CD14-positive monocyte (primary cell): ENCODE measurements around the gene PI3. TPM values are rescaled to one million over a fixed set of nuclear protein-coding genes. Genes with fewer than 3 reads are reported as not detected.

ENCODE experiments used
- DNase-seq, 3 donors: peaks; one replicate each; pipeline ENCODE4 v3.0.0-alpha.2; 2011 to 2022
- H2AFZ ChIP-seq: 2 replicates; pipeline ENCODE4 v1.6.0; 2012; ENCODE audit warnings: mild to moderate bottlenecking, low read depth, low read length, inconsistent platforms; ENCODE audit not compliant: insufficient read depth, poor library complexity, severe bottlenecking
- H3K27ac ChIP-seq, 2 donors: 1 replicate in 1 of 2; 2 replicates in 1 of 2; pipeline ENCODE4 v1.5.1; 2012 to 2013; ENCODE audit warnings: low read length in 2 of 2, control low read depth in 1 of 2, inconsistent platforms in 1 of 2, low read depth in 1 of 2, mild to moderate bottlenecking in 1 of 2
- H3K27me3 ChIP-seq, 2 donors: one replicate each; pipeline versions ENCODE4 v1.6.0 to v1.6.1; 2011 to 2013; ENCODE audit warnings: low read length in 2 of 2; ENCODE audit not compliant: control insufficient read depth in 2 of 2, insufficient read depth in 2 of 2
- H3K36me3 ChIP-seq, 2 donors: replicated peaks in 1 of 2; 1 replicate in 1 of 2; 2 replicates in 1 of 2; pipeline versions ENCODE4 v1.5.1 to v1.6.1; 2012 to 2013; ENCODE audit warnings: low read length in 2 of 2, control low read depth in 1 of 2, inconsistent platforms in 1 of 2, mild to moderate bottlenecking in 1 of 2; ENCODE audit not compliant: insufficient read depth in 2 of 2, control insufficient read depth in 1 of 2
- H3K4me1 ChIP-seq, 2 donors: 1 replicate in 1 of 2; 2 replicates in 1 of 2; pipeline versions ENCODE4 v1.5.1 to v1.6.1; 2012 to 2013; ENCODE audit warnings: low read length in 2 of 2, control low read depth in 1 of 2, inconsistent platforms in 1 of 2, mild to moderate bottlenecking in 1 of 2, moderate library complexity in 1 of 2; ENCODE audit not compliant: insufficient read depth in 2 of 2, control insufficient read depth in 1 of 2
- H3K4me2 ChIP-seq: replicated peaks from 2 replicates; pipeline ENCODE3; 2012; ENCODE audit warnings: low read length, moderate library complexity, mild to moderate bottlenecking; ENCODE audit not compliant: poor library complexity, severe bottlenecking; ENCODE audit errors: extremely low read depth
- H3K4me3 ChIP-seq, 3 experiments: fragments of 200-600 bp in 1 of 3; sonication (generic) in 1 of 3; replicated peaks in 1 of 3; 1 replicate in 2 of 3; 2 replicates in 1 of 3; pipeline ENCODE4 v1.5.1; 2011 to 2013; ENCODE audit warnings: low read length in 3 of 3, mild to moderate bottlenecking in 3 of 3, control low read depth in 2 of 3, low read depth in 2 of 3, inconsistent platforms in 1 of 3, moderate library complexity in 1 of 3
- H3K79me2 ChIP-seq: 2 replicates; pipeline ENCODE4 v1.6.0; 2012; ENCODE audit warnings: mild to moderate bottlenecking, control low read depth, inconsistent platforms, low read length, moderate library complexity; ENCODE audit not compliant: insufficient read depth
- H3K9ac ChIP-seq: 2 replicates; pipeline ENCODE4 v1.6.0; 2017; ENCODE audit warnings: low read length, mild to moderate bottlenecking; ENCODE audit not compliant: insufficient read depth, poor library complexity, severe bottlenecking
- H3K9me3 ChIP-seq, 2 donors: replicated peaks in 1 of 2; 1 replicate in 1 of 2; 2 replicates in 1 of 2; pipeline versions ENCODE4 v1.5.1 to v1.6.1; 2012 to 2013; ENCODE audit warnings: low read length in 2 of 2, control low read depth in 1 of 2; ENCODE audit not compliant: control insufficient read depth in 1 of 2, insufficient read depth in 1 of 2
- H4K20me1 ChIP-seq: 2 replicates; pipeline ENCODE4 v1.6.0; 2012; ENCODE audit warnings: mild to moderate bottlenecking, low read length, control low read depth, moderate library complexity; ENCODE audit not compliant: insufficient read depth
- H3K27ac Mint-ChIP-seq, 7 donors: one replicate each; pipeline ENCODE4 v1.8.0; 2020; ENCODE audit warnings: mild to moderate bottlenecking in 7 of 7, mixed read lengths in 7 of 7, moderate library complexity in 6 of 7, inconsistent platforms in 2 of 7
- H3K27me3 Mint-ChIP-seq, 3 donors: one replicate each; pipeline ENCODE4 v1.8.0; 2021 to 2022; ENCODE audit warnings: low read depth in 3 of 3, mild to moderate bottlenecking in 3 of 3, mixed read lengths in 3 of 3, moderate library complexity in 3 of 3, inconsistent platforms in 1 of 3
- H3K36me3 Mint-ChIP-seq, 2 donors: one replicate each; pipeline ENCODE4 v1.8.0; 2020; ENCODE audit warnings: mixed read lengths in 2 of 2, inconsistent platforms in 1 of 2, mild to moderate bottlenecking in 1 of 2
- H3K4me1 Mint-ChIP-seq: one replicate; pipeline ENCODE4 v1.8.0; 2020; ENCODE audit warnings: mild to moderate bottlenecking, mixed read lengths
- H3K4me3 Mint-ChIP-seq, 2 donors: one replicate each; pipeline ENCODE4 v1.8.0; 2020; ENCODE audit warnings: mild to moderate bottlenecking in 2 of 2, mixed read lengths in 2 of 2, moderate library complexity in 1 of 2
- H3K9me3 Mint-ChIP-seq, 7 donors: one replicate each; pipeline ENCODE4 v1.8.0; 2020 to 2022; ENCODE audit warnings: mixed read lengths in 7 of 7, mild to moderate bottlenecking in 6 of 7, moderate library complexity in 6 of 7, inconsistent platforms in 2 of 7
- CTCF ChIP-seq: fragments of 200-600 bp; IDR thresholded peaks from one replicate; pipeline ENCODE4 v1.8.0; 2022; ENCODE audit warnings: antibody characterized with exemption, mild to moderate bottlenecking
- WGBS: methylation state at CpG from one replicate; pipeline ENCODE4 v1.1.5; 2013; ENCODE audit warnings: missing lambda C conversion rate; ENCODE audit not compliant: insufficient coverage; 5-methylcytosine and 5-hydroxymethylcytosine counted together
- intact Hi-C, 2 donors: fragments of 100-400 bp; cut with micrococcal nuclease; formaldehyde crosslinking; loops; one replicate each; pipeline versions ENCODE4 v1.15.0 to v1.15.1; 2023
- polyA plus RNA-seq, 3 donors: library from polyadenylated mRNA; depleted of rRNA in 1 of 3; unstranded in 2 of 3; stranded (reverse) in 1 of 3; fragments of 300-500 nt in 2 of 3; fragments of >200 nt in 1 of 3; fragmentation: Illumina TruSeq in 2 of 3; gene quantifications; 1 replicate in 2 of 3; 2 replicates in 1 of 3; pipeline ENCODE4 v1.2.3, GENCODE V29; 2012 to 2021

PI3 gene
- polyA plus RNA-seq, 3 donors = not detected

DNA sequence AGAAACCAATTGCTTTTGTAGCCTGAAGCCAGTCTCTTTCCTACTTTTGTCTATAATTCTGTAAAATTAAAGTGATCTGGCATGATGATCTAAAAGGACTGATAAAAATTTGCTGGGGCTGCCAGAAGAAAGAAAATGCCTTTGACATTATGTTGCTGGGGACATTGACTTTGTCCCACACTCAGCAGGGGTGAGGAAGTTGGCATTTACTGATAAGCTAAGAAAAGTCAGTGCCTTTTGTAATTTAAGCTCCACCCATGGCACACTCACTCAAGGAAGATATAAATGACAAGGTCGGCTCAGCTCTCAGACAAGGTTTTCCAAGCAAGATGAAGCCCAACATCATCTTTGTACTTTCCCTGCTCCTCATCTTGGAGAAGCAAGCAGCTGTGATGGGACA lies 32.0 kb downstream of the PI3 start, which contains the start of gene SEMG1:
Gene SEMG1, plus strand, starts transcription at position 309 of the 400 bp plus-strand sequence. Its CDS starts 21 bp downstream, at position 330.
- no peaks in the 10 kb centered on the region for H3K4me1 Mint-ChIP-seq
- H3K9me3 ChIP-seq = no peaks in the 10 kb centered on the region
- H3K79me2 ChIP-seq = no peaks in the 10 kb centered on the region
- intact Hi-C loops = no loop called here
- peaks cover 11 to 13% of the 10 kb centered on the region in 2 donors for H3K27me3 ChIP-seq
- H3K4me1 ChIP-seq = no peaks in the 10 kb centered on the region
- WGBS = no CpG with 5 or more reads among the region's 1 CpG
- no peak within 1 kb of the TSS for H3K4me3 ChIP-seq
- H3K36me3 Mint-ChIP-seq = no peaks in the 10 kb centered on the region
- no peak within 1 kb of the TSS for H2AFZ ChIP-seq
- no peak within 1 kb of the TSS for H3K4me2 ChIP-seq
- no peak within 1 kb of the TSS for H3K9ac ChIP-seq
- H3K36me3 ChIP-seq = no peaks in the 10 kb centered on the region
- H3K27ac Mint-ChIP-seq = no peak within 1 kb of the TSS
- H3K27me3 Mint-ChIP-seq = peaks cover 2 to 11% (median 6%) of the 10 kb centered on the region in 3 donors
- no peak within 1 kb of the TSS for H3K4me3 Mint-ChIP-seq
- H3K9me3 Mint-ChIP-seq = peaks cover 0 to 7% (median 0%) of the 10 kb centered on the region in 7 donors
- no peak for TF ChIP-seq CTCF
- H3K27ac ChIP-seq = no peak within 1 kb of the TSS
- H4K20me1 ChIP-seq = no peaks in the 10 kb centered on the region
- no peak for DNase-seq

DNA sequence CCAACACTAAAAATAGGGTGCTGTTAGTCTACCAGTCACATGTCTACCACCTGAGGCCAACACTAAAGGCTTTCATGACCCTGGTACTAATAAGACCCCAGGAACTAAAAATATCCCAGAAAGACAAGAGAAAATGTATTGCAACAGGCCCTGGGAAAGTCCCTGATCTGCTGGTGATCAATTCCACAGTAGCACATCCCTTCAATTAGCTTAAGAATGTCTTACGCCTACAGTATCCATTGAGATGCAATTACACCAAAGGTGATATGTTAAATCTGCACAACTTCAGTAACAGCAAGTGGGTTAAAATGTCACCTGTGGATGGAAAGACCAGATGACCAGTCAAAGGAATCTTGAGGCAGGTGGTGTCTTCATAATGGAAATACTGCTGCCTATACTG lies 35.2 kb downstream of the PI3 start:
- Mint-ChIP-seq H3K4me3 (no peak overlapping the region), H3K4me1 (no peaks in the 10 kb centered on the region), H3K36me3 (no peaks in the 10 kb centered on the region), H3K9me3 (peaks cover 0 to 2% (median 0%) of the 10 kb centered on the region in 7 donors), H3K27me3 (peaks cover 5 to 13% (median 12%) of the 10 kb centered on the region in 3 donors), H3K27ac (no peak overlapping the region)
- intact Hi-C loops = no loop called here
- DNase-seq = no peak
- Histone ChIP-seq H3K27ac (no peak overlapping the region), H3K9ac (no peak overlapping the region), H3K27me3 (peaks cover 8 to 13% of the 10 kb centered on the region in 2 donors), H3K36me3 (no peaks in the 10 kb centered on the region), H4K20me1 (no peaks in the 10 kb centered on the region), H3K4me2 (no peak overlapping the region), H3K4me1 (no peaks in the 10 kb centered on the region), H3K4me3 (no peak overlapping the region), H3K79me2 (no peaks in the 10 kb centered on the region), H2AFZ (no peak overlapping the region), H3K9me3 (no peaks in the 10 kb centered on the region)
- TF ChIP-seq CTCF = no peak
- WGBS = 100% methylated on average over 1 of the region's 1 CpG
